ENCODE results near the gene CCDC185.

GRCh38 chr1:223429313-223429731, 36.1 kb downstream of the CCDC185 start:
- TF ChIP-seq CTCF (conservative IDR thresholded peaks at IDR 0.05 in 1 of 2, IDR thresholded peaks at IDR 0.05 in 1 of 2; ENCODE audit: low read depth in 1 of 2, low read length in 2 of 2): no peak
- no peak for TF ChIP-seq EZH2 (IDR thresholded peaks at IDR 0.05; ENCODE audit: low read length, missing control alignments)
